Measurements from ENCODE around the gene FRK. TPM values are rescaled to one million over a fixed set of nuclear protein-coding genes. Genes with fewer than 3 reads are reported as not detected.
"Not testable (repeated sequence)": the region's sequence is repeated elsewhere in the genome, so short reads cannot be mapped to it uniquely, and the experiment has no call there.

The FRK gene
- total RNA-seq, 2 experiments from 2014 or later, result not detected

DNA sequence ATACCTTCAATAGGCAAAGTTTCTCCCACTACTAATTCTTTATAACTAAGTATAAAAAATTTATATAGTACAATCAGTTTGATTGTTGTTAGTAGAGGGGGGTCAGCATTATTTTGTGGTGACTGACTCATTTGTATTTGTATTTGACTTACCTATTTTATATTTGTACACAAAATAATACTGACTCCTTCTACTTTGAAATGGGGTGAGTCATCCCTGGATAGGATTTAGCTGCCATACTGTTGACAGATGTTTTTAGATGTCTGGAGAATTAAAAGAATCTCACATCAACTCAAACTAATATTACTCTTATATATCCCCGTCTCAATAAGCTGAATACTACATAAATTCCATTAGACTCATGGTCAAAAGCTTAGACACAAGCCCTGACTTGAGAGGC lies 114.9 kb downstream of the FRK start:
- intact Hi-C loops (cut with DNase I, micrococcal nuclease), result no loop called here
- no peak for ATAC-seq (ENCODE audit: poor library complexity)
- CTCF ChIA-PET, result no interaction called here
- Histone ChIP-seq H3K4me3 (ENCODE audit: low read length) (no peak overlapping the region), H3K9me3 (ENCODE audit: control insufficient read depth in 1 of 2, insufficient read depth in 1 of 2, low read length in 2 of 2) (no peaks in the 10 kb centered on the region), H3K36me3 (ENCODE audit: insufficient read depth, low read length) (no peaks in the 10 kb centered on the region), H3K27ac (ENCODE audit: low read depth in 1 of 2, low read length in 2 of 2) (no peak overlapping the region), H3K27me3 (ENCODE audit: control insufficient read depth in 1 of 2, insufficient read depth in 2 of 2, low read length in 2 of 2) (no peaks in the 10 kb centered on the region), H3K4me1 (ENCODE audit: insufficient read depth, low read length) (no peaks in the 10 kb centered on the region)
- no peak for DNase-seq
- Mint-ChIP-seq H3K9me3 (peaks cover 4% of the 10 kb centered on the region), H3K27ac (no peak overlapping the region), H3K4me3 (no peak overlapping the region), H3K36me3 (ENCODE audit: low read depth) (no peaks in the 10 kb centered on the region), H3K27me3 (no peaks in the 10 kb centered on the region), H3K4me1 (ENCODE audit: low read depth) (no peaks in the 10 kb centered on the region)
- TF ChIP-seq CTCF (IDR thresholded peaks at IDR 0.05), result no peak
- POLR2A ChIA-PET, result no interaction called here

DNA sequence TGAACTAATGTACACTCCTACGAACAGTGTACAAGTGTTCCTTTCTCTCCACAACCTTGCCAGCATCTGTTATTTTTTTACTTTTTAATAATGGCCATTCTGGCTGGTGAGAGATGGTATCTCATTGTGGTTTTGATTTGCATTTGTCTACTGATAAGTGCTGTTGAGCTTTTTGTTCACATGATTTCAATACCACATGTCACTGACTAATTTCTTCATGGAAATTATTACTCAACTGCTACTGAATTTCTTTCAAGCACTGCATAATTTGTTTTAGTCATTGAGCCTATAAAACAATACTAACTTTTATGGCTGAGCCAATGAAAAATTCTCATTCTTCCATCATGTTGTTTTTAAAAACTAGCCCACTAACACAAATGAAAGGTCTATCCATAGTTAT lies 115.4 kb downstream of the FRK start:
- intact Hi-C loops (cut with DNase I, micrococcal nuclease), result no loop called here
- ChIA-PET POLR2A (no interaction called here), CTCF (no interaction called here)
- Mint-ChIP-seq H3K4me3 (no peak overlapping the region), H3K9me3 (peaks cover 4% of the 10 kb centered on the region), H3K27ac (no peak overlapping the region), H3K27me3 (no peaks in the 10 kb centered on the region), H3K36me3 (ENCODE audit: low read depth) (no peaks in the 10 kb centered on the region), H3K4me1 (ENCODE audit: low read depth) (no peaks in the 10 kb centered on the region)
- H3K4me3 ChIP-seq (ENCODE audit: low read length), result no peak overlapping the region
- ATAC-seq (ENCODE audit: poor library complexity), result no peak
- no peak overlapping the region for H3K27ac ChIP-seq (ENCODE audit: low read depth in 1 of 2, low read length in 2 of 2)
- H3K9me3 ChIP-seq (ENCODE audit: control insufficient read depth in 1 of 2, insufficient read depth in 1 of 2, low read length in 2 of 2), result no peaks in the 10 kb centered on the region
- no peaks in the 10 kb centered on the region for H3K4me1 ChIP-seq (ENCODE audit: insufficient read depth, low read length)
- H3K36me3 ChIP-seq (ENCODE audit: insufficient read depth, low read length), result no peaks in the 10 kb centered on the region
- no peak for DNase-seq
- no peaks in the 10 kb centered on the region for H3K27me3 ChIP-seq (ENCODE audit: control insufficient read depth in 1 of 2, insufficient read depth in 2 of 2, low read length in 2 of 2)
- no peak for TF ChIP-seq CTCF (IDR thresholded peaks at IDR 0.05)

- H3K27ac Mint-ChIP-seq; H3K27ac ChIP-seq (ENCODE audit: low read depth in 1 of 2, low read length in 2 of 2); H3K27me3 Mint-ChIP-seq; H3K4me1 Mint-ChIP-seq (ENCODE audit: low read depth); H3K4me3 ChIP-seq (ENCODE audit: low read length); CTCF ChIA-PET; DNase-seq; H3K36me3 Mint-ChIP-seq (ENCODE audit: low read depth); H3K4me3 Mint-ChIP-seq; H3K27me3 ChIP-seq (ENCODE audit: control insufficient read depth in 1 of 2, insufficient read depth in 2 of 2, low read length in 2 of 2); intact Hi-C loops (cut with DNase I, micrococcal nuclease); POLR2A ChIA-PET; ATAC-seq (ENCODE audit: poor library complexity); H3K4me1 ChIP-seq (ENCODE audit: insufficient read depth, low read length); H3K36me3 ChIP-seq (ENCODE audit: insufficient read depth, low read length); H3K9me3 Mint-ChIP-seq; H3K9me3 ChIP-seq (ENCODE audit: control insufficient read depth in 1 of 2, insufficient read depth in 1 of 2, low read length in 2 of 2): not testable (repeated sequence)
Measured at GRCh38 chr6:115944829-115945228, 115.9 kb downstream of the FRK start.

GRCh38 chr6:115937502-115937901 lies 123.2 kb downstream of the FRK start:
- H3K36me3 Mint-ChIP-seq (ENCODE audit: low read depth); H3K27me3 ChIP-seq (ENCODE audit: control insufficient read depth in 1 of 2, insufficient read depth in 2 of 2, low read length in 2 of 2); CTCF ChIA-PET; DNase-seq; H3K36me3 ChIP-seq (ENCODE audit: insufficient read depth, low read length); H3K27me3 Mint-ChIP-seq; H3K4me1 Mint-ChIP-seq (ENCODE audit: low read depth); H3K4me3 Mint-ChIP-seq; H3K4me1 ChIP-seq (ENCODE audit: insufficient read depth, low read length); H3K9me3 ChIP-seq (ENCODE audit: control insufficient read depth in 1 of 2, insufficient read depth in 1 of 2, low read length in 2 of 2); H3K4me3 ChIP-seq (ENCODE audit: low read length); H3K27ac Mint-ChIP-seq; H3K27ac ChIP-seq (ENCODE audit: low read depth in 1 of 2, low read length in 2 of 2); H3K9me3 Mint-ChIP-seq; intact Hi-C loops (cut with DNase I, micrococcal nuclease); ATAC-seq (ENCODE audit: poor library complexity): not testable (repeated sequence)
- POLR2A ChIA-PET, result interaction anchor here (0.6 kb wide), 1 partner anchor 12 kb away, joined by 3 read pairs; no protein-coding TSS in a partner anchor
